NCI-H748 (cell line): ENCODE measurements around the gene UXS1.

Source experiments
- DNase-seq: peaks from one replicate; lab custom pipeline; 2025; ENCODE audit not compliant: unreplicated experiment; lab: John Stamatoyannopoulos, UW

Gene UXS1

DNA sequence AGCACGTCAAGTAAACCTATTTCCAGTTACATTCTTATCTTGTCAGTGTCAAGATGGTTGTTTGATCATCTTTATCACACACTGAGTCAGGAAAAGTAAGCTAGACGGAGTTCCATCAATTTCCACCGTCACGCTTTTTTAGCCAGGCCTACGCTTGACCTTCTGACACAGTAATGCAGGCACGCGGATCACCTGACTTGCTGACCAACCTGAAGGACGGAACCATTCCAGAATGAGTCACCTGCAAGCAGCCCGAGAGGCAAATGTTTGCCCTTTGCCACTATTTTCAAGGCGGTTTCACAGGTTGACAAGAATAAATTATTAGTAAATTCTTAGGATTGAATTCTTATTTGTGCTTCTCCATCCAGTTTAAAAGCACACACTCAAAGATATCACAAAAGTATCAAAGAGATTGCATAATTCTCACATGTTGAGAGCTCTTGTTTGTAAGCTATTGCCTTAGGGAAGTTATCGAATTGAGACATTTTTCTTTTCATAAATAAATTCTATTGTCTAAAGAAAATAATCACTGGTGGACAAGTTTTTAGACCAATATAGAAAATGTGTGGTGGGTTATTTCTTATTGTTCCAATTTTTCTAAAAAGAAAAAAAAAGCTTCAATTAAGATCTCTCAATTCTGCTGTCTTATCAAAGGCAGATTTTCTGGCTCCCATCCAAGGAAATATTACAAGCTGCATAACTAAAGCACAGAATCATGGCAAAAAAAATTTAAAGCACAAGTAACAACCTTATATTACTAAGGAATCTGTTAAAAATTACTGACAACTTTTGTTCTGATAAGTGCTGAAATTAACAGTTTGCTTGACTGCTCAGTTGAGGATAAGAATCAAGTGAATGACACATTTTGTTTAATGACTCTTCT is 31.9 kb downstream of the UXS1 start:
- no peak for DNase-seq

DNA sequence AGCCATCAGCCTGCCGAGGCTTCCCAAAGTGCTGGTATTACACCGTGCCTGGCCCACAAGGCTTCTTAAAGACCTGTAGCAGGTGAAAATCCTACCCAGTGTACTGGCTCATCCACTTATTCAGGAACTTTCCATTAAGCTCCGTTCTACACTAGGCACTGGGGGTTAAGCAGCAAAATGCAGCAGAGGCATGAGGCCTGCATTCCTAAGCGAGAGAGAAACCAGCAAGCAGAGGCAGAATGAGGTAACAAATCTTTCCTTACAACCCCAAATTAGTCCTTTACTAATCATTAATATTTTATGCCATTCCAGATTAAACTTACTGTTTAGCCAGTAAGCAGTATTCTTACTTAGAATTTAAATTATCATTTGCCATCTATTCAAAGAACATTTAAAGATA is 32.8 kb downstream of the UXS1 start:
- DNase-seq, result no peak

DNA sequence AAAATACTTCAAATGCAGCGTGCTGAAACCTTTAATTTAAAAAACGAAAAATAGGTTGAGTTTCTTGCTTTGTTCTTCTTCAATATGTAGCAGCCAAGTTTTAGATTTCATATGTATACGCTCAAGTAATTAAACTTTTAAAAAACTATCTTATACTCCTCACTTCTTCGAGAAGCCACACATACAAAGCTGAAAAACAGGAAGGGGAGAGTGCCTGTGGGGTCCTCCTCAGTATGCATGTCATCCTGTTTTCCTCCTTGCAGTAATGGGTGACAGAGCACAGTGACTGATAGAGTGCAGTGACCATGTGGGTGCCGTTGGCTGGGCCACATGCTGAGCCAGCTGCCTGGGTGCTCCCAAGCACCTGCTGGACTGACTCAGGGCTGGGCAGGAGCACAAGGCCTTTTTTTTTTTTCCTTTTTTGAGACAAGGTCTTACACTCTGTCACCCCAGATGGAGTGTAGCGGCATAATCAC is 33.3 kb downstream of the UXS1 start:
- DNase-seq, result no peak

DNA sequence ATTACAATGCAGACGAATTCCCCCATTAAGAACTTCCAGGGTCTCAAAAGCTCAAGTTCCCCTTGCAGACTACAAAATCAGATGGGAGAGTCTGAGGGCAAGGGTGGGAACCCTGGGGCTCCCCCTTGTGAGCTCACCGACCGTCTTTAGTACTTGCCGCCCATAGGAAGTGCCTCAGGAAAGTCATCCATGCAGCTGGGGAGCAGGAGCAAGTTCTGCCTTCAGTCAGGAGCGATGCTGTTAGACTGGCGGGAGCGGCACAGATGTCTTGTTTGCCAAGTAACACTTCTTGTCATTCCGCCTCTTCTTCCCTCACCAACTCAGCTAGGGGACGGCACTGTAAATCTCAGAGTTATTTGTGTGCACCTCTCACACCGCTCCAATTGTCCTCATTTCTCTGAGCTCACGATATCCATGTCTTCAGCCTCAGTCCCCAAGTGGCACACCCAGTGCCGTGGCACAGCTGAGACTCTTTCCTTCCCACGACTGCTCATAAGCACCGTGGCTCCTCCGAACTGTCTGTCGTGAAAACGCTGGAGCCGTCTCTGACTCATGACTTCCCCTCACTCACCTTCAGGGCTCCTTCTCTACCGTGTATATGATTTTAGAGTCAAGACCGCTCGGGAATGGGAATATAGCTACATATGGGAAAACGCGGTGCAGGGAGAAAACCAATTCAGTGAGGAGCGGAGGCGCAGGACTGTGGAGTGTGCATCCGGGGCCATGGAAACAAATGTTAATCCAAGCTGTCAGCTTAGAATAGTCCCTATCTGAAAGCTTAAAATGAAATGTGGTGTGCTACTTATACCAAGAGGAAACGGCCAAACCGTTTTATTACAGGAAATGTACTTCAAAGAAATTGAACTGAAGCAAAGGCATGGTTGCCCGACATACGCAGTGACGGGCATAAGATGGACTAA is 34.0 kb downstream of the UXS1 start:
- DNase-seq, result no peak

DNA sequence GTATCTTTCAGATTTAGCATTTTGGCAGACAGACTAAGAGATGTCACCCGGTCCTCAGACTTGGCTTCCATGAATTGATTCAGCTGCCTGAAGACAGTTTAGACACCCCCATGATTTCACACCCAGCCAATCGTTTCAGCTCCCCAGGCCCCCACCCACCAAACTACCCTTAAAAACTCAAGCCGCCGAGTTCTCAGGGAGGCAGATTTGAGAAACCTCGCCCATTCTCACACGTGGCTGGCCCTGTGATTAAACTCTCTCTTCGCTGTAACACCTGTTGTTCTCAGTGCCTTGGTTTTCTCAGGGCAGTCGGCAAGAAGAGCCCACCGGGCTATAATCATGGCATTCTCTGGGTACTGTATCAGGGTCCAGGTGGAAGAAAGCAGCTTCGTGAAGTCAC is 35.2 kb downstream of the UXS1 start:
- no peak for DNase-seq

DNA sequence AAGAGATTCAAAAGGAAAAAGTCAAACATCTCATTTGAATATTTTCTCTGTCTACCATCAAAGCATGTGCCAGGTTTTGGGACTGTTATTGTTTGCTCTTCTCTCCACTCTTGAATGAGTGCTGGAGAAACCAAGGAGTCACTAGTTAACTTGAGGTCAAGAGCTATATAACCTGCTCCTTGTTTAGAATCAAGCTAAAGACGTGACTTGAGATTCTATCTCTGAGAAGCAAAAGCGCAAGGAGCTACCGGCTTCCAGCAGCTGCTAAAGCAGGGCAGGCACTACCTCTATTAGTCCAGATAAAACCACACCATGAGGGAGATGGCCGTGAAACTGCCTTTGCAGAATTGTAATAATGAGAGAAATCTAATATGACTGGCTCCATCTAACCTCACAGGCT is 36.0 kb downstream of the UXS1 start:
- no peak for DNase-seq

DNA sequence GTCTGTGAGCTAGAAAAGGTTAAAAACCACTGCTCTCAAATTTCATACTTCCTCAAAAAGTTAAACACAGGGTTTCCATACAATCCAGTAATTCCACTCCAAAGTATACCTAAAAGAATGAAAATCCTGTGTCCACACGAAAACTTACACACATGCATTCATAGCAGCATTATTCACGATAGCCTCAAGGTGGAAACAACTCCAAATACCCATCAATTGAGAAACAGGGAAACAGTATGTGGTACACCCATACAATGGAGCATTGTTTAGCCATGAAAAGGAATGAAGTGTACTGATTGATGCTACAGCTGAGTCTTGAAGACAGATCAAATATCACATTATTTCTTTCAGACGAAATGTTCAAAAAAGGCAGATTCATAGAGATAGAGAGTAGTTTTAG is 36.7 kb downstream of the UXS1 start:
- no peak for DNase-seq

DNA sequence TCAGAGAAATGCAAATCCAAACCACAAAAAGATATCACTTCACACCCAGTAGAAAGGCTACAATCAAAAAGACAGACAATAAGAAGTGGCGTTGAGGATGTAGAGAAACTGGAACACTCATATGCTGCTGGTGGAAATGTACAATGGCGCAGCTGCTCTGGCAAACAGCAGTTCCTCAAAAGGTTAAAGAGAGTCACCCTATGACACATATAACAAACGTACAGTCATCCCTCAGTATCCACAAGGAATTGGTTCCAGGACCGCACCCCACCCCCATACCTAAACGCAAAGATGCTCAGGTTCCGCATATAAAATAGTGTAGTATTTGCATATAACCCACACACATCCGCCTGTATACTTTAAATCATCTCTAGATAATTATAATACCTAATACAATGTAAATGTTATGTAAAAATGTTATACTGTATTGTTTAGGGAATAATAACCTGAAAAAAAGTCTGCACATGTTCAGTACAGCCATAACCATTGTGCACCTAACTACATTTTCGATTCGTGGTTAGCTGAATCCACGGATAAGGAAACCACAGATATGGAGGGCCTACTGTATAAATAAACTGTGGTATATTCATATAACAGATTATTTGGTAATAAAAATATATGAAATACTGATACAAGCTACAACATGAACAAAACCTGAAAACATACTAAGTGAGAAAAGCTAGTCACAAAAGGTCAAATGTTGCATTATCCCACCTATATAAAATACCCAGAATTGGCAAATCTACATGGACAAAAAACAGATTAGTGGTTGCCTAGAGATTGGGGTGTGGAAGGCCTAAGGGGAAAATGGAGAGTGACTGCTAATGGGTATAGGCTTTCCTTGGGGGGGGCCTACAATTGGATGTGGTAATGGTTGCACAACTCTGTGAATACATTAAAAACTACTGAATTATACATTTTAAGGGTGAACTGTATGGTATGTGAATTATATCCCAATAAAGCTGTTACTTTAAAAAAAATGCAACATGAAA is 37.5 kb downstream of the UXS1 start:
- DNase-seq, result no peak

DNA sequence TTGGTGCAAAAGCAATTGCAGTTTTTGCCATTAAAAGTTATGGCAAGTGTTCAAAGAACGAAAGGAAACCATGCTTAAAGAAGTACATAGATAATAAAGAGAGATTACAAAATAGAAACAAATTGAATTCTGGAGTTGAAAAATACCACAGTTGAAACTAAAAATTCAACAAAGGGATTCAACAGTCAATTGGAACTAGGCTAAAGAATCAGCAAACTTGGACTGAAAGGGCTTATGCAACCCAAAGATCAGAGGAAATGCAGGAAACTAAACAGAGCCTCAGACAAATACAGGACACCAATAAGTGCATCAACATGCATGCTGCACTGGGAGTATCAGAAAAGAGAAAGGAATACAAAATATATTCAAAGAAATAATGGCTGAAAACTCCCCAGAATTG is 40.3 kb downstream of the UXS1 start:
- DNase-seq, result no peak

DNA sequence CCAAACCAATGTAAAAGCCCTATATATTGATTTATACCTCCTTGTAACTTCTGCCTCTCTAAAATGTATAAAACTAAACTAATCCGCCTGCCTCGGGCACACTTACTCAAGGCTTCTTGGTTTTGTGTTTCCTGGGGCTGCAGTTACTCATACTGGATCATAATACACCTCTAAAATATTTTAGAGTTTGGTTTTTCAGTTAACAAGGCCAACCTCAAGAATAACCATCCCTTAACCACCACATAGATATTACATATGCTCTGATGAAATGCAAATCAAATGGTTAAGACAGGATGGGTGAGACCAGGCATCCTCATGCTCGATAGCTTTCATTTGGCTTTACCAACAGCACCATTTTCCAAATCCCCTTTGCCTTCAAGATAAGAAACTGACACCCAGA is 46.4 kb downstream of the UXS1 start:
- DNase-seq, result no peak

DNA sequence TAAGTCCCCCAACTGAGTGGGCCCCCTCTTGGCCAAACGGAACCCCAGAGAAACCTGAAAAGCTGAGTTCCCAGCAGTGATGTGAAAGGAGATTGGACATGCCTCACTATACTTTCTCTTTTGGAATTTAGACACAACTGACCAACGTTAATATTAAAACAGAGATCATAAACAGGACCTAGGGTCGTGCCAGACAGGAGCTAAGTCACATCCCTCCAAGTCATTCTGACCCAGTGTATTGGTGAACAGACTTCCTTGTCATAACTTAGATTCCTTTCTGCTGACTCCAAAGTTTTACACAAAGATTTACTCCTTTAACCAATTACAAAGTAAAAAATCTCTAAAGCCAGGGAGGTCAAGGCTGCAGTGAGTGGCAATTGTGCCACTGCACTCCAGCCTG is 46.9 kb downstream of the UXS1 start:
- no peak for DNase-seq

DNA sequence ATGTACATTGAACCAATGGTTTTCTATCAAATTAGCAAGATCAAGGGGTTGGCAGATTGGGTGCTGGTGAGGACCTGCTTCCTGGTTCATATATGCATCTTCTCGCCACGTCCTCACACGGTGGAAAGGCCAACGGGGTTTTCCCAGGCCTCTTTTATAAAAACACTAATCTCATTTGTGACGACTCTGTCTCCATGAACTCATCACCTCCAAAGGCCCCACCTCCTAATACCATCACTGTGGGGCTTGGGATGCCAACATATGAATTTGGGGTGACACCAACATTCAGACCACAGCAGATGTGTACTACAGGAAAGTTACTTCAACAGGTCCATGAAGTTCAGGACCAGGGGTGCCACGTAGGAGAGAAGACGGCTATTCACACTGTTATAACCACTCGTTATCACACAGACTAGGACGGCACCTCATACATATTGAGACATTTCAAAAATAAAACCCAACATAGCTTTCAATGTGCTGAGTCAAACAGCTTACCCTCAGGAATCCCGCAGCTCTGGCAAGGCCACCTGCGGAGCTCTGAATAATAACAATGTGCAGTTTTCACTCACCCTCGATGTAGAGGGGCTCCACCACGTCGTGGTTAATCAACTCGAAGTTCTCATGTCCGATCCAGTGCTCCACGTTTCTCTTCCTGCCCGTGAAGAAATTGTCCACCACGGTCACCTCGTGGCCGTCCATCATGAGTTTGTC is 49.3 kb downstream of the UXS1 start:
- no peak for DNase-seq

DNA sequence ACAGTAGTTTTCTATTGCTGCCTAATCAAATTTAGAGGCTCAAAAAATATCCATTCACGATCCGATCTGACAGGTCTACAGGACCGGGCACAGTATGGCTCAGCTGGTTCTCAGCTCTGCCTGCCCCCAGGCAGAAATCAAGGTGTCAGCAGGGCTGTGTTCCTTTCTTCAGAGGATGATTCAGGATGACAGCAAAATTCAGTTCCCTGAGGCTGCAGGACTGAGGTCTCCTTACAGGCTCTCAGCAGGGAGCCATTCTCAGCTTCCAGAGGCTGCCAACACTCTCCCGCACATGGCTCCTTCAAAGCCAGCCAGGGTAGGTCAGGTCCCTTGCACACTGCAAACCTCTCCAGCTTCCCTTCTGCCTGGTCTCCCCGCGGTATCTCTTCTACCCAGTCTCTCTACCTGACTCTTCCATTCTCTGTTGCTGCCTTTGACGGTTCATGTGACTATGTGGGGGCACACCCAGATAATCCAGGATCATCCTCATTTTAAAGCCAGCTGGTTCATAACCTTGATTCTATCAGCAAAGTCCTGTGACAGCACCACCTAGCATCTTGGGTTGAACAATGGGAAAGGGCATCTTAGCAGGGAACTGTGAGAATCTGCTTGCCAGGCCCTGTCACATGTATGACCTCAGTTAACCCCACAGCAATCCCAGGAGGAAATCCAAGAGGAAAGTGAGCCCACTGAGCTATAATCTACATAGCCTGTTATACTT is 50.4 kb downstream of the UXS1 start:
- no peak for DNase-seq

DNA sequence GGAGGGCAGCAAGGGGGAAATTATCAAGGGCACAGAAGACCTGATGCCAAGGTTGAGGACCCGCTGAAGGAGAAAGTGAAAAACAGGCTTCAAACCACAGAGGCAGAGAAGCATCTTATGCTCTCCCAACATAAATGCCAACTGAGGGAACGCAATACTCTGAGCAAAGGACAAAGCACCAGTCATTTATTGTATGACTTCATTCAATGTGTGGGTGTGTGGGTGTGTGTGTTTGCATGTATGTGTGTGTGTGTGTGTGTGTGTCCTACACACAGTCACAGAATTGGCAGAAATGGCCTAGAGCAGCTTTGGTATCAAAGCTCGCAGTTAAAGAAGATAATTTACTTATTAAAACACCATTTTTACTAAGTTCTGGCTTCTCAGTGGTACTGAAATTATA is 51.4 kb downstream of the UXS1 start:
- no peak for DNase-seq

DNA sequence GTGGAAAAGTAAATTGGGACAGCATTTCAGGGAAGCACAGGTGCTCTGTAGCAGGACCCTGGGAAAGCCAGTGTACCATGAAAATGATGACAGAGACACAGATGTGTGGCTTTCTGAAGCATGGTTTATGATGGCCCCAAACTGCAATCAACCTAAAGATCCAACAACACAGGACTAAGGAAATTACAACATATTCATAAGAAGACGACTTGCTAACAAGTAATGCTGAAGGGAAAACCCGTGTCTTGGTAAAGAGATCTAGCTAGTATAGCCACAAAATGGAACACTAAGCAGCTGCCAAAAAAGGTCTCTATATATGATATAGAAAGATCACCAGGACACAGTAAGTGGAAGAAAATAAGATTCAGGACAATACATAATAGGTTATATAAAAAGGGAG is 53.2 kb downstream of the UXS1 start:
- no peak for DNase-seq

DNA sequence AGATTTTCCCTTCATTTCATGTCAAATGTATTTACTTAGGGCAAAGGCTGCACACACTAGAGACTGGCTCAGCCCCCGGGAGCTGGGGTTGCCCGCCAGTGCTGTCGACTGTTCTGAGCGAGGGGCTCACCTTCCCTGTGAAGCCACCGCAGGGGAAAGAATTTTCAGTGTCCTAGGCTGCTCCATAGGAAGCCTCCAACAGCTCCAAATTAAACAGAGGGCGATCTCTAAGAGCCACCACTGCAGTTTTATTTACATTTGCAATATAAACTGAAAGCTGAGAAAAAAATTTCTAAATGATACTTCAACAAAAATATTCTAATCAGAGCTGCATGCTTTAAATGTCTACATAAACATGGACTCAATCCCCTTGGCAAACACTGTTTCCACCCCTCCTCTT is 54.0 kb downstream of the UXS1 start:
- no peak for DNase-seq

DNA sequence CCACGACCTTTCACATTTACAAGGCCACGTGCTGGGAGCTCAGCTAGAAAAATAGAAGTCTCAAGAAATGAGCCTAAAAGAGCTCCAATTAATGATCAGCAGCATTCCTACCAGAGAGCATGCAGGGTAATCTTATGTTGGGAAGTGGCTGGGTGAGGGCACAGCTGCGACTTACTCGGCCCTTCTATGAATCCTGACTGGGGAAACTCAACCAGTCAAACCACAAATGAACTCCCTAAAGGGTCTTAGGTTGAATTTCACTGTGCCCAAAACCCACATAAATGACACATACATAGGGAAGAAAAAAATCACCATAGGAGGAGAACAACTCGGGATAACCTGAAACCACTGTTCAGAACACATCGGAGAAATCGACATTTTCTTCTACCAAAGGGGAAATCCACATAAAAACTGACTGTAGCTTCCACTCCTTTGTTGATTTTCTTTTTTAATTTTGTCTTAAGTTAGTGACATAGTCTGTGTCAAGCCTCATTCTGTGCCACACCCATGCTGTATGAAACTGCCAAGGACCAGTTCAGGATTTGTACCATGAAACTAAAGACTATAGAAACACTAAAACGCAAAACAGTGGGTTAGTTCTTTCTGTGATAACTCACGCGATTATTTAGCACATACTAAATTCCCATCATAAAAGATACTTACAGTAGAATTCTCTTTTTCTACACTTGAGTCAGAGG is 54.7 kb downstream of the UXS1 start:
- DNase-seq, result no peak

DNA sequence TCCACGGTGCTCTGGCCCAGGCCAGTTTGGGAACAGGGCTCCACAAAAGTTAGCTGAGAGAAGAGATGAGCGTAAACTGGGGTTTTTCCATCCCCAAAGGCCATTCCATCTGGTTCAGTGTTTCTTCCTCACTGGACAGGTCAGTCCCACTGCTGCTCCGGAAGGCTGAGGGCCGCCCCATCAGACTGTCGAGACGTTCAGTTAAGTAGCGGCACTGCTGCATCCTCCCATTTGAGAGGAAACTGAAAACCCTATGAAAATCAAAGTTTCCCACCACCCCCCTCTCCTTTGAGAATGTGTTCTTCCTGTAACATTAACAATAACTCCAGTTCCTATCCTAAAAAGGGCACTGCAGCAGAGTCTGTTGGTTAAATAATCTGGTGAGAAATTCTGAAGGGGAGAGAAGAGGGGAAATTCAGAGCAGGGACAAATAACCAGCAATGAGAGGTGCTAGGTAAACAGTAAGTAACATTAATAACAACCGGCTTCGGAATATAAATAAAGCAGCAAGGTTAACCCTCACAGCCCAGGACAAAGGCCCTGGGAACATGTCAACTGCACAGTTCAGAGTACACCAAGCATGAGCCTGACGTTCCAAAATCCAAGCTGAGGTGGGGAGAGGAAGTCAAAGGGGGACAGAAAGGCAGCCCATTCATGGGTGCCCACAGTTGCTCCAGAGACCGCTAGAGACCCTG is 55.4 kb downstream of the UXS1 start:
- DNase-seq, result no peak
